Mucosa of gallbladder (tissue), 1 donor: ENCODE measurements around the gene IGFBPL1. TPM values are rescaled to one million over a fixed set of nuclear protein-coding genes. Genes with fewer than 3 reads are reported as not detected.
A peak's percentile ranks its signal among the peaks of the same experiment; 100 is the strongest.
"Not testable (repeated sequence)": the region's sequence is repeated elsewhere in the genome, so short reads cannot be mapped to it uniquely, and the experiment has no call there.

Experiments
- DNase-seq: peaks from one replicate; pipeline ENCODE4 v3.0.0-alpha.2; 2020; ENCODE audit warnings: low spot score
- total RNA-seq: library from RNA; stranded (reverse); gene quantifications from one replicate; pipeline ENCODE4 v1.2.1, GENCODE V29; 2021
- donor health status: DM: no; HTN: no; CAD: no.

IGFBPL1 gene
- total RNA-seq, 1 donor from 2014 or later = 6.3 TPM

DNA sequence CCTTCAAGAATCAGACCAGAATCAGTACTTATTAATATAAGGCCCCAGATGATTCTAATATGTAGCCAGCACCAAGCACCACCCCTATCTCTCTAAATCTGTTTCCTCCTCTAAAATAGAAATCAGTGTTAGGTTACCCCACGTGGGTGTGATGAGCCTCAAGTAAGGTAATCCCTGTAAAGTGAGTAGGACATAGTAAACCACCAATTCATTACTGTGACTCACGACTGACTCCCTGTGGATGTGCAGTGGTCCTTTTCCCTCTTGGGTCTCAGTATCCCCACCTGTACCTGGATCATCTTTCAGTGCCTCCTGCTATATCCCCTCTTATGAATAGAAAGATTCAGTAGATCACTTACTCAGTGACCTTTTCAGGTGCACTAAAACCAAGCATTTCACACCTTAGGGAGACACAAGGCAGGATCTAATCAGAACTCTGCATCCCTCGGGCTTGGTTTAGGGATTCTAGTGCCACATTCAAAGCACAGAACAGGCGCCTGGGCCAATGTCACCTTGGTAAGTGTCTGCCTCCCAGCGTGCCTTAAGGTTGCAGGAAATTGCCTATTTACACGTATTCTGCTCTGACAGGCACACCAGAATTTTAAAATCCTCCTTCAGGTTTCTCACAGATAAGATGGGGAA, 43.9 kb downstream of the IGFBPL1 start:
- DNase-seq = no peak

DNA sequence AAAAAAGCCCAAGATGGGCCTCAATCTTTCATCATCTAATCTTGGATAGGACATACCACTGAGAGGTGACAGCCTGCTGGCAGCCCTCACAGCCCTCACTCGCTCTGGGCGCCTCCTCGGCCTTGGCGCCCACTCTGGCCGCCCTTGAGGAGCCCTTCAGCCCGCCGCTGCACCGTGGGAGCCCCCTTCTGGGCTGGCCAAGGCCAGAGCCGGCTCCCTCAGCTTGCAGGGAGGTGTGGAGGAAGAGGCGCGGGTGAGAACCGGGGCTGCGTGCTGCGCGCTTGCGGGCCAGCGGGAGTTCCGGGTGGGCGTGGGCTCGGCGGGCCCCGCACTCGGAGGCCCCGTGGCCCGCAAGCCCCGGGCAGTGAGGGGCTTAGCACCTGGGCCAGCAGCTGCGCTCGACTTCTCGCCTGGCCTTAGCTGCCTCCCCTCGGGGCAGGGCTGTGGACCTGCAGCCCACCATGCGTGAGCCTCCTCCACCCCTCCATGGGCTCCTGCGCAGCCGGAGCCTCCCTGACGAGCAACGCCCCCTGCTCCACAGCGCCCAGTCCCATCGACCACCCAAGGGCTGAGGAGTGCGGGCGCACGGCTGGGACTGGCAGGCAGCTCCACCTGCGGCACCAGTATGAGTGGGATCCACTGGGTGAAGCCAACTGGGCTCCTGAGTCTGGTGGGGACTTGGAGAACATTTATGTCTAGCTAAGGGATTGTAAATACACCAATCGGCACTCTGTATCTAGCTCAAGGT, 46.7 kb downstream of the IGFBPL1 start:
- not testable (repeated sequence) for DNase-seq

DNA sequence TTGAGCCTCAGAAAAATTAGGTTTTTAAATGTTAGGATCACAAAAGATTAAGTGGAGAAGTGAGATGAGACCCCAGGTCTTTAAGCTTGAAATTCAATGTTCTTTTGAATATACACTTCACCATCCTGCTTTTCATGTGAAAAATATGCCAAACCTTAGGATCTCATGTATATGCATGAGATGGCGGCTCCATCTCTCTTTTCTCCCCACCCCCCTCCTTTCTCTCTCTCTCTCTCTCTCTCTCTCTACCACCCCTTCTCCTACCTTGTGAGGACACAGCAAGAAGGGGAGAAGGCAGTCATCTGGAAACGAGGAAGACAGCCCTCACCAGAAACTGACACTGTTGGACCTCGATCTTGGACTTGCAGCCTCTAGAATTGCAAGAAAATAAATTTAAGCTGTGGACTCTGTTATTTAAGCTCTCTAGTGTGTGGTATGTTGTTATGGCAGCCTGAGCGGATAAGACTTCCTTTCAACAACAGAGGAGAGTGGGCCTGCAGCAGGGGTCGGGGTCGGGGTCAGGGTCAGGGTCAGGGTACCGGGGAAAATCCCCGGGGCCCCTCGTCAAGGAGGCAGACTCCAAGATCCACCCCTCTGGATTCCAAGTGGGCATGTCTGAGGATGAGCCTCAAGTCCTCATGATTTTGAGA, 48.1 kb downstream of the IGFBPL1 start:
- no peak for DNase-seq

DNA sequence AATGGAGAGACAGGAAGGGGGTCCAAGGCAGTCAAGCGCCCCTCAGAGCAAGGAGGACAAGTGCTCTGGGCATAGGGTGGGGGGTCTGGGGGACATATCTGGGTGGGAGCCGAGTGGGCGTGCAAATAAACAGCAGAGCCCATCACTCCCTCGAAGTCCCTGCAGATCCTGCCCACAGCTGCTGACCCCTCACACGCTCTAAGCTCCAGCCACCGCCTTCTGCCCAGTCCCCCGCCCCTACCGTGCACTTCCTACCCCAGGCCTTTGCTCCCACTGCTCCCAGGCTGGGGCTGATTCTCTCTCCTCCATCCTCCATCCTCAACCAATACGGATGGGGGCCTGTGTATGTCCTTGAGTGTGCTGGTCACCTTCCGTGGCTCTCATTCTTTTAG, 48.7 kb downstream of the IGFBPL1 start:
- no peak for DNase-seq

DNA sequence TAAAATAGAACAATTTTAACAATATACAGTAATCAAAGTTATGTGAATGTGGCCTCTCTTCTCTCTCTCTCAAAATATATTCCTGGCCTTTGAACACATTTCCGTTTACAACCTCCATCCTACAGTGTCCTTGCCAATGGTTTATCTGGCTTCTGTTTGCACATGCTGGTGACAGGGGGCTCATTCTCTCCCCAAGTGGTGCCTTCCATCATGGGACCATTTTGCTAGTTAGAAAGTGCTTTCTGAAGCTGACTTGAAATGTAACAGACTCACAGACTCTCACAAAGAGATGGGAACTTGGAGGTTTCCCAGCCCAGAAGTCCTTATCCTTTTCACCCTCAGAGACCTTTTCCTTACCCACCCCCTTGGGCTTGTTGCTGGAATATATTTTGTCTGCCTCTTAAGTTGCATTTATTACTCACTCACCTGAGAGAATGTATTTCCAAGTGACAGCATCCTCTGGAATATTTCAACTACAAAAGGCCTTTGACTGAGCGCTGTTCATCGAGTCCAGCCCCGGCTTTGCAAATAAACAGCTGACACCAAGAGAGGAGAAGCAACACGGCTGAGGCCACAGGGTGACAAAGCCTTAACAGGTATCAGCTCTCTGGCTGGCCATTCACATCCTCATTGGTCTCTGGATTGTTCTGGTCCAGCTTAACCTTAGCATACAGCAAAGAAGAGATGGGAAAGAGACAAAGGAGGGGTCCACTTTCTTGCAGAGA, 49.2 kb downstream of the IGFBPL1 start:
- no peak for DNase-seq

DNA sequence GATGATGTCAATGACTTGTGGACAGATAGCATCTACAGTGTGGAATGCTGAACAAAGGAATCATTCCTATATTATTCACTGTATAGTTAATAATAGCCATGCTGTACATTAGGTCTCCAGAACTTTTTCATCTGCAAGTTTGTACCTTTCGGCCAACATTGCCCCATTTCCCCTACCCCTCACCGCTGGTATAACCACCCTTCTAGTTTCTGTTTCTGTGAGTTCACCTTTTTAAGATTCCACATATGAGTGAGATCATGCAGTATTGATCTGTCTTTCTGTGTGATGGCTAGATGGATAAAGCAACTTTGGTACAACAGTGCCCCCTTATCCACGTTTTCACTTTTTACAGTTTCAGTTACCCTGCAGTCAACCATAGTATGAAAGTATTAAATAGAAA, 50.6 kb downstream of the IGFBPL1 start:
- DNase-seq = no peak

DNA sequence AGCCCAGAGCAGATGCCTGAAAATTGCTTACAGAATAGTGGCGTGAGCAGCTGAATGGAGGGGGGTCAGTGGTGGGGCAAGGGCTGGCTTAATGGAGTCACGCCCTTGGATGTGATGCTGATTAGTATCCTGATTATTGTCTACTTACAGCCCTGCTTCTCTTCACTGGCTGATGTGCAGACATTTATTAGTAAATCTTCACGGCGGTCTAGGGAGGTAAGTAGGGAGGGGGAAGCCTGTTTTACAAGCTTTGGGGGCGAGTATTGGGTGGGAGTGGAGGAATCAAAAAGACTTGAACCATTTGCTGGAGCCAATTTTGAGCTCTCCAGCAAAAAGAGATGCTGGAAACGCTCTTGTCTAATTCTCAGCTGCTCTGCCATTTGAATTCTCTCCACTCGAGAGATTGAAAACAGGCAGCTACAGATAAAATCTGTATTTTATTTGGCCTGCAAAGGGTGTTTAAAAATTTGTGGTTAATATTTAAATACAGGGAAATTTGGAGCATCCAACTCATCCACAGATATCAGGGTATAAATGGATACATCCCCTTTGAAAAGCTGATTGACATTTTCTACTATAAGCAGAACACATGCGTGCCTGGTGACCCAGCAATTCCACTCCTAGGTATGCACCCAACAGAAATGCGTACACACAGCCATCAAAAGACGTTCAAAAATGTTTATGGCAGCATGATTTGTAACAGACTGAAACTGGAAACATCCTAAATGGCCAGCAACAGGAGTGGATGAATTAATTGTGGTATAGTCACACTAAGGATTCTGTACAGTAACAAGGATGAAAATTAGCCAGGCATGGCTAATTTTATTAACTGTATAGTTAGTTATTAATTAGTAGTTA, 51.3 kb downstream of the IGFBPL1 start:
- DNase-seq = no peak

DNA sequence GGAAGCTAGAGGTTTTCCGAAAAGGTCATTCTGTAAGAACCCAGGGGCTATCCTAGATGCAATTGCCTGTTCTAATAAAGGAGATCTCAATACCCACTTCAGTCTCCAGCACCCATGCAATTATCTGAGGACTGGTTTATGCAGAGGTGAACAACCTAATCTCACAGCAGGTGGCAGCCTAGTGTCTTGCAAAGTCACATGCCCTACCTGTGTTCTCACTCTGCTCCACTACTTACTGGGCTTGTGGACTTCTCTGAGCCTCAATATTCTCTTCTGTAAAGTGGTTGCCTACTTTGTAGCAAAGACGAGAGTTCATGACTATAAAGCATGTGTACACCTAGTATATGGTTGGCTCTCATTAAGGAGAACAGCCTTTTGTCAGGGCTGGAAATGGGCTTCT, 52.8 kb downstream of the IGFBPL1 start:
- peak; percentile 58 for DNase-seq

DNA sequence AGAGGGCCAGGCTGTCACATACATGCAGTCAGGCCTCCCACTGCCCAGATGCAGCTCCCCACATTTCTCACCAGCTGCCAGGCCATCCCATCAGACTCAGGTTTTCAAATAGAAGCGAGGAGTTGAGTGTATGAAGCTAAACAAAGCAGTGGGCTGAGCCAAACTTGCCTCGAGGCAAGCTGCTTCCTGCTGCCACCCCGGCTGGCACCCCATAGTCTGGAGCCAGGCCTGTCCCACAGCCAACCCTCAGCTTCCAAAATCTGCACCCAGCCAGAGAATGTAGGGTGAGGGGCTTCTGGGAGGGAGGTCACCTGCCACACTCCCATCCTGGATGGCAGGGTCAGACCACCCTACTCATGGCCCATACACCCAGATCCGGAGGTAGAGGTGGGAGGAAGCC, 54.1 kb downstream of the IGFBPL1 start:
- DNase-seq = no peak

DNA sequence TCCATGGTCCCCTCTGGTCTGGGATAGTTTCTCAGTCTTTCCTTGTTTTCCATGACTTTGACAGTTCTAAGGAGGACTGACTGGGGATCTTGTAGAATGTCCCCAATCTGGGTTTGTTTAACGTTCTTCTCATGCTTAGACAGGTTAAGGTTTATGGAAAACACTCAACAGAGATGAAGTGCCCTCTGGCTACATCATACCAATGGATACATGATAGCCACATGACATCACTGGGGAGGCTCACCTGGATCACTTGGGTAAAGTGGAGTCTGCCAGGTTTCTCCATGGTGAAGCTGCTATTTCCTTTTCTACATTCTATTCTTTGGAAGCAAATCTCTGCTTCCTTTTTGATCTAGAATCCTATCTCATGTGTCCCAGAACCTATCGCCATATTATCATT, 55.5 kb downstream of the IGFBPL1 start:
- DNase-seq = no peak

DNA sequence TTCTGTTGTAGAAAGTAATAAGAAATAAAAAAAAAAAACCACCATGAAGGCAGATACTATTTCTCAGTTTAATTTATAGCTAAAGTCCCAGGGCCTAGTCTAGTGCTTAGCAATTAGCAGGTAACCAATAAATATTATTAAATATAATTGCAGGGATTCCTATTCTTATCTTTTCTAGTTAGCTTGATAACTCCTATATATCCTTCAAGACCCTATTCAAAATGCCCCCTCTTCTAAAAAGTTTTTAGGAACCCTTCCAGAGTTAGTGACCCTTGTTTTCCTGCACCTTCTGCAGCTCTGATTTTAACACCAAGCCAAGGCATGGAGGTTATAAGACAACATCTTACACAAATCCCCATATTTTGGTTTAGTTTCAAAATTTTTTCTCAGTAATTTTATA, 56.4 kb downstream of the IGFBPL1 start:
- DNase-seq = no peak

DNA sequence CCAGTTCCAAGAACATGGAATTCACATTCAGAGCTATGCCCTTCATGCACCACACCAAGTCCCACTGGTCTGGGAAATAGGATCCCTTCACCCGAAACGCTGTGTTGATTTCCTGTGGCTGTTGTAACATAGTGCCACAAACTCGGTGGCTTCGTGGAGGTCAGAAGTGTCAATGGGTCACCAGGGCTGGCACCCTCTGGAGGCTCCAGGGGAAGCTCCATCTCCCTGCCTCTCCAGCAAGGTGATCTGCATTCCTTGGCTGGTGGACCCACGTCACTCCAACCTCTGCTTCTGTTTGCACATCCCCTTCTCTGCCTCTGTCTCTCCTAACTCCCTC, 60.7 kb downstream of the IGFBPL1 start:
- no peak for DNase-seq

DNA sequence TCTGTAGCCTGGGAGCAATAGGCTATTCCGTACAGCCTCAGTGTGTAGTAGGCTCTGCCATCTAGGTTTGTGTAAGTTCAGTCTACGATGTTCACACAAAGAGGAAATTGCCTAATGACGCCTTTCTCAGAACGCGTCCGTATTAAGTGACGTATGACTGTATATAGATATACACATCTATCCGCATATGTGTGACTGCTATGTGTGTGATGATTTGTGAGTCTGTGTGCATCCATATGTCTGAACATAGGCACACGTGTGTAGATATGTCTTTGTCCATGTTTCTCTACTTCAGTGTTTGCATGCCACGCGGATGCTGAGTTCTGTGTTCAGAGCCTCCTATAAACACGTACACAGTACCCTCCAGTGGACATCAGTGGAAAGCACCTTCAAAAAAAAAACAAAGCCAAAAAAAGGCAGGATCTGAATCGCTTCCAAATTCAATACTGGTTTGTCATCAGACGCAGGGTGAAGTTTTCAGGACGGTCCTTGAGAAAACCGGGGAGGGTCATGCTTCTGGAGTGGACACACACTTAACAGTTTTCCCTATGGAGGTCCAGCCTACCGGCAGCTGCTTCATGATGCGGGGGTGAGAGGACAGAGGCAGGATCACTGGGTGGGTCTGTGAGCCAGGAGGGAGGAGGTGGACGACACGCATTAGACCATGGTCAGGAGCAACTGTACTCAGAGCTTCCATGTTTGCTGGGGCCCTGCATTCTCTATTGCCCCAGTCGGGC, 61.2 kb downstream of the IGFBPL1 start:
- peak; percentile 46 for DNase-seq

DNA sequence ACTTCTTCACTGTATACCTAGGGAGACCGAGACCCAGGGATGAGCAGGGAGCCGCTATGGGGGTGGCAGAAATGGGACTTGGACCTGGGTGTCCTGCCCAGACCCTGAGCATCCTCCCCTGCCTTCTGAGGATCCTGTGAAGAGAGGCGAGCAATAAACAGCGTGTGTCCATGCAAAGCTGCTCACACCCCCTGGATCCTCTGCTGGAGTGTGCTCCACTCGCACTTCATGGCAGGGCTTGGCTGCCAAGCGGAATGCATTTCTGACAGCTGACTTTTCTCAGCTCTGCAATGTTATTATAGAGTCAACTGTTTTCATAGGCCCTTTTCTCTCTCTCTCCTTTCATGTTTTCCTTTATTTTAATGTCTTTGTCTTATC, 62.8 kb downstream of the IGFBPL1 start:
- no peak for DNase-seq

DNA sequence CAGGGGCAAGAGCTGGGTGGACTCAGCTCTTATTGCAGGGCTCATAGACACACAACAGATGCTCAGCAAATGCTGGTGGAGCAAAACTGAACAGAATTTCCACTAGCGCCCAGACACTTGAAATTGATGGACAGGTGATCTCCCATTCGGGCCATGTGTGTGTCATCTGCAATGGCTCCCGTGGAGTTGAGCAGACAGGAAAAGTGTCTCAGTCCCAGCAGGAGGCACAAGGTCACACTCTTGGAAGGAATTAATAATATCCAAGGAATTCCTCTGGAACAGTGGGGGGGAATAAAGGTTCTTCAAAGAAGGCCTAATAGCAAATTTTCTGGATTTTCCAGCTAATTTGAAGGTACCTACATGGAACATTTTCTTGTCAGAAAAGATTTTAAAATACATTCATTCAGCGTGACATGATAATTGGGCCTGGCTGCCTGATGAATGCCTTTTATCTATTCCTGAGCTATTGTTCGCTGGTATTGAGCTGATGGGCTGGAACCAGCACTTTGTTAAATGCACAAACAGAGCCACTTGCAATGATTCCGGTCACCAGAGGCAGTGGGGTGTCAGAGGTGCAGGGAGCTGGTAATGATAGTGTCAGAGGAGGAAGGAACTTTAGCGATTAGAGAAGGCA, 63.3 kb downstream of the IGFBPL1 start:
- DNase-seq = no peak

DNA sequence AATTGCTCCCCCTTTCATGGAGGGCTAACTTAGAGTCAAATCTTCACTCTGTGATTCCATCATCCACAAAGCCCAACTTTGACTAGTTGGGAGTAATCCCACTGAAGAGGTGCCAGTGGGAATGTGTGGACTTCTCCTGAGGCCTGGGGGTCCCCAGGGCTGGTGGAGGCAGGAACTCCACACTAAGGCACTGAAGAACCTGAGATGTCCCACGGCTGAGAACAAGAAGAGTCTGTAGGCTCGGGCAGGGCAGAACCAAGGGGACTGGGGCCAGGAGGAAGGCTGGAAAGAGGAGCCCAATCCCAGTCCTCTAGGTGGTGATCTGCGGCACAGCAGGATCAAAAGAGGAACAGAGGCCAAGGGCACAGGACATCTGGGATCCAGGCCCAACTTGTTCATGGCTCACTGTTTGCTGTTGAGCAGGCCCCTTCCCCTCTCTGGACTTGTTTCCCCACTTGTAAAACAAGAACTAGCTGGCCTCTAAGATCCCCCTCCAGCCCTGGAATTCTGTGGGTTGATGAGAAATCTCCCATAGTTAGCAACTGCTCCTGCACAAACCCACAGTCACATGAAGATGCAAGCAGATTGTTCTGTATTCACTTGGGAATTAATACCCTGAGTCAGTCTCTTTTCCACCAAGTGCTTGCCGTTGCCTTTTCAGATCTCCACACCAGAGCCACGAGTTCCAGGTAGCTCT, 64.4 kb downstream of the IGFBPL1 start:
- DNase-seq = no peak

DNA sequence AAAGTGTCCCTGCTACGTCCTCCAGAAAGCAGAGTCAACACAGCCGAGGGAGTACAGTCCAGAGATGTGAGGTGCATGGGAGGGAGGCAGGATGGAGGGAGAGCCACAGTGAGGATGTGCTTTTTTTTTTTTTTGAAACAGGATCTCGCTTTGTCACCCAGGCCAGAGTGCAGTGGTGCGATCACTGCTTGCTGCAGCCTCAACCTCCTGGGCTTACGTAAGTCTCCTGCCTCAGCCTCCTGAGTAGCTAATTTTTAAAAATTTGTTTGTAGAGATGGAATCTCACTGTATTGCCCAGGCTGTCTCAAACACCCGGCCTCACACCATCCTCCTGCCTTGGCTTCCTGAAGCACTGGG, 65.0 kb downstream of the IGFBPL1 start:
- DNase-seq = no peak

DNA sequence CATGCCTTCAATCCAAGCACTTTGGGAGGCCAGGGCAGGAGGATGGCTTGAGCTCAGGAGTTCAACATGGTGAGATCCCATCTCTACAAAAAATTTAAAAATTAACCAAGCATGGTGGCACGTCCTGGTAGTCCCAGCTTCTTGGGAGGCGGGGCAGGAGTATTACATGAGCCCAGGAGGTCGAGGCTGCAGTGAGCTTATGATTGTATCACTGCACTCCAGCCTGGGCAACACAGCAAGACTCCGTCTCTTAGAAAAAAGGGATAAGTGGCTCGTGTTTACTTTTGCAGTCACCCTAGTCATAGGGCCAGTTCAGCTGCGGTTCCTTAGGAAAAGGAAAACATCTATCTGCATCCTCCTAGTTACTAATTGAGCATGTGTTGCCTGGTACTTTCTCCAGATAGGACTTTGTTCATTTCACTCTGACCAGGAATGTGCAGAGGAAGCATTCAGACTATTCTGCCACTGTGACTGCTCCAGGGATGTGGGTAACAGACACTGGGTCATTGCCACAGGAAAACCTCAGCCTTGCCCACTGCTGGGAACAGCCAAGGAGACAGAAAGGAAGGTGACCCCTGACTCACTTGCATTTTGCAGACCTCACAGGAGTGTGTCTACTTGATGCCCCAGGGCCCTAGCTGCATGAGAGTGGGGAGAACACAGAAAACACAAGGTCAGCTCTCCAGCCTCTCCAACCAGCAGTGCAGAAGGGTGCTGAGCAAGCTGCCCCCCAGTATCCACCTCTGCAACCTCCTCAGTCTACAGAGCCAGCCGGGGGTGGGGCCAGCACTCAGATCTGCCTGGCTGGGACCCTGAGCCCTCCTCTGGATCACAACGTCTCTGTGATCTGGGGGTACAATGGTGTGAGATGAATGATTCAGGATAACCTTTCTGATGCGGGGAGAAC, 65.6 kb downstream of the IGFBPL1 start:
- DNase-seq = peak; percentile 38
